ENCODE data around the gene CSTPP1. TPM values are rescaled to one million over a fixed set of nuclear protein-coding genes. Genes with fewer than 3 reads are reported as not detected.

CSTPP1 gene
- total and polyA plus RNA-seq, 2 donors (not counting 1 experiment from before 2014, with no cell fraction given) = 11.5 to 29.0 TPM

DNA sequence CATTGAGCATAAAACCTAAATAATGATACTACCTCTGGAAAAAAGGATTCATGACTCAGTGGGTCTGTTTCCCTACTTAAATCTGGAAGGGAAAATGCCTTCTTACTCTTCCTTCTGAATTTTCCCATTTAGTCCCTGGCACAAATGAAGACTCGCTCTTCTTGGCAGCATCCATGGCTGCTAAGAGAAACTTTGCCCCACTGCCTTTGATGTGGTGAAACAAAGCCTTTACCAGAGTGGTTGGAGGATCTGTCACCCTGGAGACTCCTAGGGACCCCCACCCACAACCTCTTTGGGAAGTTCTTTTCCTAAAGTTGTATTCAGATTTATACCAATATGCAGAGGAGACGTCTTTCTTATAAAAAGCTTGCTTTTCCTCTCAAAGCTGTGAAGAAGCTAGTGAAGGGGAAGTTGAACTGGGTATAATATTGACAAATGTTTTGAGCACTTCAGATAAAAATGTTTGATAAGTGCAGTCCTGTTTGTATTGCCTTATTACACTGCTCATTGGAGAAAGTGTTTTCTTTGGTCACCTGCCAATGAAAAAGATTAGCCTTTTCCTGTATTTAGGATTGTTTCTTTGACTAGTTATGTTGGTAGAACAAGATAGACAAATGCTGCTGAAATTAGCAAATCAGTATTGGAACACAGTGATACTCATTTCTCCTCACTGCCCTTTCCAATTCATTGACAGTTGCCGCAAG, 162.8 kb downstream of the CSTPP1 start:
- H3K36me3 ChIP-seq (replicated peaks in 1 of 2; ENCODE audit: control extremely low read depth in 1 of 2, control insufficient read depth in 1 of 2, extremely low read depth in 1 of 2, insufficient read depth in 2 of 2, low read length in 1 of 2) = no peaks in the 10 kb centered on the region
- Mint-ChIP-seq H3K9me3 (ENCODE audit: insufficient read depth) (no peaks in the 10 kb centered on the region), H3K4me3 (no peak overlapping the region), H3K27me3 (no peaks in the 10 kb centered on the region), H3K27ac (no peak overlapping the region), H3K4me1 (no peaks in the 10 kb centered on the region)
- no peaks in the 10 kb centered on the region for H3K4me1 ChIP-seq (ENCODE audit: control insufficient read depth in 2 of 2, insufficient read depth in 2 of 2, low read length in 2 of 2)
- no peak overlapping the region for H2AFZ ChIP-seq (ENCODE audit: insufficient read depth, low read depth, low read length, poor library complexity, severe bottlenecking)
- no peak overlapping the region for H3K4me2 ChIP-seq (replicated peaks; ENCODE audit: low read depth, low read length, poor library complexity, severe bottlenecking)
- ChIA-PET POLR2A (no interaction called here), CTCF (no interaction called here)
- no peak for TF ChIP-seq EZH2 (IDR thresholded peaks at IDR 0.05; ENCODE audit: borderline replicate concordance, insufficient read depth, low read depth, low read length, poor library complexity, severe bottlenecking)
- TF ChIP-seq, protein P1, sequence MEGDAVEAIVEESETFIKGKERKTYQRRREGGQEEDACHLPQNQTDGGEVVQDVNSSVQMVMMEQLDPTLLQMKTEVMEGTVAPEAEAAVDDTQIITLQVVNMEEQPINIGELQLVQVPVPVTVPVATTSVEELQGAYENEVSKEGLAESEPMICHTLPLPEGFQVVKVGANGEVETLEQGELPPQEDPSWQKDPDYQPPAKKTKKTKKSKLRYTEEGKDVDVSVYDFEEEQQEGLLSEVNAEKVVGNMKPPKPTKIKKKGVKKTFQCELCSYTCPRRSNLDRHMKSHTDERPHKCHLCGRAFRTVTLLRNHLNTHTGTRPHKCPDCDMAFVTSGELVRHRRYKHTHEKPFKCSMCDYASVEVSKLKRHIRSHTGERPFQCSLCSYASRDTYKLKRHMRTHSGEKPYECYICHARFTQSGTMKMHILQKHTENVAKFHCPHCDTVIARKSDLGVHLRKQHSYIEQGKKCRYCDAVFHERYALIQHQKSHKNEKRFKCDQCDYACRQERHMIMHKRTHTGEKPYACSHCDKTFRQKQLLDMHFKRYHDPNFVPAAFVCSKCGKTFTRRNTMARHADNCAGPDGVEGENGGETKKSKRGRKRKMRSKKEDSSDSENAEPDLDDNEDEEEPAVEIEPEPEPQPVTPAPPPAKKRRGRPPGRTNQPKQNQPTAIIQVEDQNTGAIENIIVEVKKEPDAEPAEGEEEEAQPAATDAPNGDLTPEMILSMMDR (IDR thresholded peaks at IDR 0.05) = no peak
- no peaks in the 10 kb centered on the region for H3K9me3 ChIP-seq (ENCODE audit: control extremely low read depth in 1 of 3, control insufficient read depth in 2 of 3, insufficient read depth in 1 of 3, low read length in 2 of 3)
- WGBS (ENCODE audit: insufficient coverage) = 100% methylated on average over 1 of the region's 3 CpGs
- intact Hi-C loops (cut with micrococcal nuclease) = no loop called here
- no peak overlapping the region for H3K27ac ChIP-seq (ENCODE audit: low read length in 2 of 2)
- no peak overlapping the region for H3K9ac ChIP-seq (ENCODE audit: low read length)
- no peaks in the 10 kb centered on the region for H3K79me2 ChIP-seq (ENCODE audit: control insufficient read depth, insufficient read depth, low read length)
- no peak overlapping the region for H3K4me3 ChIP-seq (ENCODE audit: control extremely low read depth in 1 of 5, extremely low read depth in 1 of 5, insufficient read depth in 1 of 5, low read depth in 2 of 5, low read length in 4 of 5)
- no peaks in the 10 kb centered on the region for H3K27me3 ChIP-seq (replicated peaks in 1 of 4; ENCODE audit: control extremely low read depth in 1 of 4, control insufficient read depth in 3 of 4, insufficient read depth in 4 of 4, low read length in 3 of 4)
- H4K20me1 ChIP-seq (ENCODE audit: control insufficient read depth, insufficient read depth, low read length, poor library complexity, severe bottlenecking) = no peaks in the 10 kb centered on the region
- DNase-seq = no peak
- ATAC-seq (ENCODE audit: low read depth) = no peak

DNA sequence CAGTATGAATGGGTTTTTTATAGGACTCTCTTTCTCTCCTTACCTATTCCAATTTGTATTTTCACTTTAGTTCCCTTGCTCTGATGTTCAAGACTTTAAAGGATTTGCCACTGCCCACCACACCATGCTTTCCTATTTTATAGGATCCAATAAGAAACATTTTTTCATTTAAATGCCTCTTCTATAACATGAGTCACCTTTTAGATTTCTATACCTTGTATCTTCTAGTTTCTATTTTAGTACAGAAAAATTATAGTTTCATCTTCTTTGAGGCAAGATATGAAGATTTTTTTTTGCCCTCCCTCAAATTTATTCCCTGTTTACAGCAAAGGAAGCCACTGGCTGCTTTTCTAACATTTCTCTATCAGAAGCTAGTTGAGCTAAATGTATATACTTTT, 163.4 kb downstream of the CSTPP1 start:
- ATAC-seq (ENCODE audit: low read depth) (no peak), DNase-seq (no peak)
- Histone ChIP-seq H3K4me3 (ENCODE audit: control extremely low read depth in 1 of 5, extremely low read depth in 1 of 5, insufficient read depth in 1 of 5, low read depth in 2 of 5, low read length in 4 of 5) (no peak overlapping the region), H3K9ac (ENCODE audit: low read length) (no peak overlapping the region), H3K4me2 (replicated peaks; ENCODE audit: low read depth, low read length, poor library complexity, severe bottlenecking) (no peak overlapping the region), H2AFZ (ENCODE audit: insufficient read depth, low read depth, low read length, poor library complexity, severe bottlenecking) (no peak overlapping the region), H3K9me3 (ENCODE audit: control extremely low read depth in 1 of 3, control insufficient read depth in 2 of 3, insufficient read depth in 1 of 3, low read length in 2 of 3) (no peaks in the 10 kb centered on the region), H3K4me1 (ENCODE audit: control insufficient read depth in 2 of 2, insufficient read depth in 2 of 2, low read length in 2 of 2) (no peaks in the 10 kb centered on the region), H4K20me1 (ENCODE audit: control insufficient read depth, insufficient read depth, low read length, poor library complexity, severe bottlenecking) (no peaks in the 10 kb centered on the region), H3K27ac (ENCODE audit: low read length in 2 of 2) (no peak overlapping the region), H3K79me2 (ENCODE audit: control insufficient read depth, insufficient read depth, low read length) (no peaks in the 10 kb centered on the region), H3K36me3 (replicated peaks in 1 of 2; ENCODE audit: control extremely low read depth in 1 of 2, control insufficient read depth in 1 of 2, extremely low read depth in 1 of 2, insufficient read depth in 2 of 2, low read length in 1 of 2) (no peaks in the 10 kb centered on the region), H3K27me3 (replicated peaks in 1 of 4; ENCODE audit: control extremely low read depth in 1 of 4, control insufficient read depth in 3 of 4, insufficient read depth in 4 of 4, low read length in 3 of 4) (no peaks in the 10 kb centered on the region)
- Mint-ChIP-seq H3K4me1 (no peaks in the 10 kb centered on the region), H3K27ac (no peak overlapping the region), H3K27me3 (no peaks in the 10 kb centered on the region), H3K9me3 (ENCODE audit: insufficient read depth) (no peaks in the 10 kb centered on the region), H3K4me3 (no peak overlapping the region)
- TF ChIP-seq EZH2 (IDR thresholded peaks at IDR 0.05; ENCODE audit: borderline replicate concordance, insufficient read depth, low read depth, low read length, poor library complexity, severe bottlenecking) = no peak
- TF ChIP-seq, protein P1 (IDR thresholded peaks at IDR 0.05) = no peak
- CTCF ChIA-PET = no interaction called here
- POLR2A ChIA-PET = no interaction called here
- intact Hi-C loops (cut with micrococcal nuclease) = no loop called here
